Measurements from ENCODE around the gene FKBP15. TPM values are rescaled to one million over a fixed set of nuclear protein-coding genes. Genes with fewer than 3 reads are reported as not detected.

FKBP15 gene
- total and polyA plus RNA-seq, 2 experiments from 2014 or later, result 7.9 to 14.9 TPM

DNA sequence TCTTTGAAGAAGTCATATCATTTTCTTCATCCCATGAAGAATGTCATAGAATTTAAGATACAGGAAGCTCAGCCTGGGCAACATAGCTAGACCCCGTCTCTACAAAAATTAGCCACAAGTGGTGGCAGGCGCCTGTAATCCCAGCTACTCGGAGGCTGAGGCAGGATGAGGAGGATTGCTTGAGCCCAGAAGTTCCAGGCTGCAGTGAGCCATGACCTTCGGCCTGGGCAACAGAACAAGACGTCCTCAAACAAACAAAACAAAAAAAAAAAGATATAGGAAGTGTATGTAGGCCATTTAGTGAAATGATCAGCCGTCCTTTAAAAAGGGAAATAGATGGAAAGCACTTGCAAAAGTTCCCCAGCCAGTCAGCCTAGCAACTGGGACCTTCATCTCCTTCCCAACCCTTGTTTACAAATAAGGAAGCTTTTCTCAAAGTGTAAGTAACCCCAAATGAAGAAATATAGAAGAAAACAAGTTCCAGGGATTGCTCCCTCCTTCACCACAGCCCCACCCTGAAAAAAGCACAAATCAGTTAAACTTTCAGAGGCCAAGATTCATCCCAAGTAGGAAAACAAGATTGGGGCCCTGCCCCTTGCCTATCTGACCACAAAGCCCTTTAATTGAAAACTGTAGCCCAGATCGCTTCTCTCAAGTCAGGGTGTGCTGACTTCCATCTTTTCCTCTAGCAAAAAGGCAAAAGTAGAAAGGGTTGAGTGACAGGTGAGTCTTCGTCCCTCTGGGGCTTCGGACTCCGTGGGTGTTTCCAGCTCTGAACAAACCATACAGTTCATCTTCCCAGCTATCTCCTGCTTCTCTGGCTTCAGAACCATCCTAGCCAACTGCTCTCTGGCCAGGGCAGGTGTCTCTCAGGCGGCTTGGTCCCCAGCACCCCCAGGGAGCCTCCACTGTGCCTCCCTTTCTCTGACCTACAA, 69.1 kb downstream of the FKBP15 start:
- Histone ChIP-seq H3K4me2 (peak overlapping the region; percentile 77), H3K4me1 (ENCODE audit: insufficient read depth) (peaks cover 10% of the 10 kb centered on the region), H2AFZ (peak overlapping the region; percentile 96), H3K27me3 (ENCODE audit: insufficient read depth) (peaks cover 17% of the 10 kb centered on the region), H3K79me2 (replicated peaks; ENCODE audit: insufficient read depth) (no peaks in the 10 kb centered on the region), H3K36me3 (ENCODE audit: insufficient read depth) (no peaks in the 10 kb centered on the region), H3F3A (replicated peaks; ENCODE audit: low read depth) (no peaks in the 10 kb centered on the region), H3K27ac (ENCODE audit: low read depth) (no peak overlapping the region), H3K4me3 (peak overlapping the region; percentile 86), H4K20me1 (replicated peaks; ENCODE audit: insufficient read depth) (no peaks in the 10 kb centered on the region), H3K9me2 (ENCODE audit: insufficient read depth) (no peaks in the 10 kb centered on the region)
- no peaks in the 10 kb centered on the region for H3K9me3 Mint-ChIP-seq
- H3K27ac Mint-ChIP-seq, result no peak overlapping the region
- H3K27me3 Mint-ChIP-seq (ENCODE audit: insufficient read depth, low read depth, poor library complexity), result peaks cover 18% of the 10 kb centered on the region
- ATAC-seq (no peak), DNase-seq (ENCODE audit: low spot score) (no peak)
- H3K36me3 Mint-ChIP-seq (ENCODE audit: low read depth), result no peaks in the 10 kb centered on the region
- TF ChIP-seq, protein P1, sequence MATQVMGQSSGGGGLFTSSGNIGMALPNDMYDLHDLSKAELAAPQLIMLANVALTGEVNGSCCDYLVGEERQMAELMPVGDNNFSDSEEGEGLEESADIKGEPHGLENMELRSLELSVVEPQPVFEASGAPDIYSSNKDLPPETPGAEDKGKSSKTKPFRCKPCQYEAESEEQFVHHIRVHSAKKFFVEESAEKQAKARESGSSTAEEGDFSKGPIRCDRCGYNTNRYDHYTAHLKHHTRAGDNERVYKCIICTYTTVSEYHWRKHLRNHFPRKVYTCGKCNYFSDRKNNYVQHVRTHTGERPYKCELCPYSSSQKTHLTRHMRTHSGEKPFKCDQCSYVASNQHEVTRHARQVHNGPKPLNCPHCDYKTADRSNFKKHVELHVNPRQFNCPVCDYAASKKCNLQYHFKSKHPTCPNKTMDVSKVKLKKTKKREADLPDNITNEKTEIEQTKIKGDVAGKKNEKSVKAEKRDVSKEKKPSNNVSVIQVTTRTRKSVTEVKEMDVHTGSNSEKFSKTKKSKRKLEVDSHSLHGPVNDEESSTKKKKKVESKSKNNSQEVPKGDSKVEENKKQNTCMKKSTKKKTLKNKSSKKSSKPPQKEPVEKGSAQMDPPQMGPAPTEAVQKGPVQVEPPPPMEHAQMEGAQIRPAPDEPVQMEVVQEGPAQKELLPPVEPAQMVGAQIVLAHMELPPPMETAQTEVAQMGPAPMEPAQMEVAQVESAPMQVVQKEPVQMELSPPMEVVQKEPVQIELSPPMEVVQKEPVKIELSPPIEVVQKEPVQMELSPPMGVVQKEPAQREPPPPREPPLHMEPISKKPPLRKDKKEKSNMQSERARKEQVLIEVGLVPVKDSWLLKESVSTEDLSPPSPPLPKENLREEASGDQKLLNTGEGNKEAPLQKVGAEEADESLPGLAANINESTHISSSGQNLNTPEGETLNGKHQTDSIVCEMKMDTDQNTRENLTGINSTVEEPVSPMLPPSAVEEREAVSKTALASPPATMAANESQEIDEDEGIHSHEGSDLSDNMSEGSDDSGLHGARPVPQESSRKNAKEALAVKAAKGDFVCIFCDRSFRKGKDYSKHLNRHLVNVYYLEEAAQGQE (IDR thresholded peaks at IDR 0.05; ENCODE audit: unreplicated experiment), result no peak
- TF ChIP-seq JUNB (IDR thresholded peaks at IDR 0.05; ENCODE audit: unreplicated experiment) (no peak), EZH2phosphoT487 (IDR thresholded peaks at IDR 0.05; ENCODE audit: unreplicated experiment) (no peak), STAT1 (IDR thresholded peaks at IDR 0.05; ENCODE audit: unreplicated experiment) (no peak), ZNF331 (CRISPR knock-in tag; IDR thresholded peaks at IDR 0.05; ENCODE audit: low read depth) (no peak), CREB1 (CRISPR knock-in tag; IDR thresholded peaks at IDR 0.05; ENCODE audit: low read depth) (no peak), NANOG (IDR thresholded peaks at IDR 0.05; ENCODE audit: borderline replicate concordance) (no peak), CTCF (conservative IDR thresholded peaks at IDR 0.05; ENCODE audit: low read depth in 2 of 2) (no peak), POLR2AphosphoS5 (IDR thresholded peaks at IDR 0.05; ENCODE audit: low read depth) (no peak), ZNF114 (CRISPR knock-in tag; IDR thresholded peaks at IDR 0.05) (no peak)
- TF ChIP-seq, protein P2, sequence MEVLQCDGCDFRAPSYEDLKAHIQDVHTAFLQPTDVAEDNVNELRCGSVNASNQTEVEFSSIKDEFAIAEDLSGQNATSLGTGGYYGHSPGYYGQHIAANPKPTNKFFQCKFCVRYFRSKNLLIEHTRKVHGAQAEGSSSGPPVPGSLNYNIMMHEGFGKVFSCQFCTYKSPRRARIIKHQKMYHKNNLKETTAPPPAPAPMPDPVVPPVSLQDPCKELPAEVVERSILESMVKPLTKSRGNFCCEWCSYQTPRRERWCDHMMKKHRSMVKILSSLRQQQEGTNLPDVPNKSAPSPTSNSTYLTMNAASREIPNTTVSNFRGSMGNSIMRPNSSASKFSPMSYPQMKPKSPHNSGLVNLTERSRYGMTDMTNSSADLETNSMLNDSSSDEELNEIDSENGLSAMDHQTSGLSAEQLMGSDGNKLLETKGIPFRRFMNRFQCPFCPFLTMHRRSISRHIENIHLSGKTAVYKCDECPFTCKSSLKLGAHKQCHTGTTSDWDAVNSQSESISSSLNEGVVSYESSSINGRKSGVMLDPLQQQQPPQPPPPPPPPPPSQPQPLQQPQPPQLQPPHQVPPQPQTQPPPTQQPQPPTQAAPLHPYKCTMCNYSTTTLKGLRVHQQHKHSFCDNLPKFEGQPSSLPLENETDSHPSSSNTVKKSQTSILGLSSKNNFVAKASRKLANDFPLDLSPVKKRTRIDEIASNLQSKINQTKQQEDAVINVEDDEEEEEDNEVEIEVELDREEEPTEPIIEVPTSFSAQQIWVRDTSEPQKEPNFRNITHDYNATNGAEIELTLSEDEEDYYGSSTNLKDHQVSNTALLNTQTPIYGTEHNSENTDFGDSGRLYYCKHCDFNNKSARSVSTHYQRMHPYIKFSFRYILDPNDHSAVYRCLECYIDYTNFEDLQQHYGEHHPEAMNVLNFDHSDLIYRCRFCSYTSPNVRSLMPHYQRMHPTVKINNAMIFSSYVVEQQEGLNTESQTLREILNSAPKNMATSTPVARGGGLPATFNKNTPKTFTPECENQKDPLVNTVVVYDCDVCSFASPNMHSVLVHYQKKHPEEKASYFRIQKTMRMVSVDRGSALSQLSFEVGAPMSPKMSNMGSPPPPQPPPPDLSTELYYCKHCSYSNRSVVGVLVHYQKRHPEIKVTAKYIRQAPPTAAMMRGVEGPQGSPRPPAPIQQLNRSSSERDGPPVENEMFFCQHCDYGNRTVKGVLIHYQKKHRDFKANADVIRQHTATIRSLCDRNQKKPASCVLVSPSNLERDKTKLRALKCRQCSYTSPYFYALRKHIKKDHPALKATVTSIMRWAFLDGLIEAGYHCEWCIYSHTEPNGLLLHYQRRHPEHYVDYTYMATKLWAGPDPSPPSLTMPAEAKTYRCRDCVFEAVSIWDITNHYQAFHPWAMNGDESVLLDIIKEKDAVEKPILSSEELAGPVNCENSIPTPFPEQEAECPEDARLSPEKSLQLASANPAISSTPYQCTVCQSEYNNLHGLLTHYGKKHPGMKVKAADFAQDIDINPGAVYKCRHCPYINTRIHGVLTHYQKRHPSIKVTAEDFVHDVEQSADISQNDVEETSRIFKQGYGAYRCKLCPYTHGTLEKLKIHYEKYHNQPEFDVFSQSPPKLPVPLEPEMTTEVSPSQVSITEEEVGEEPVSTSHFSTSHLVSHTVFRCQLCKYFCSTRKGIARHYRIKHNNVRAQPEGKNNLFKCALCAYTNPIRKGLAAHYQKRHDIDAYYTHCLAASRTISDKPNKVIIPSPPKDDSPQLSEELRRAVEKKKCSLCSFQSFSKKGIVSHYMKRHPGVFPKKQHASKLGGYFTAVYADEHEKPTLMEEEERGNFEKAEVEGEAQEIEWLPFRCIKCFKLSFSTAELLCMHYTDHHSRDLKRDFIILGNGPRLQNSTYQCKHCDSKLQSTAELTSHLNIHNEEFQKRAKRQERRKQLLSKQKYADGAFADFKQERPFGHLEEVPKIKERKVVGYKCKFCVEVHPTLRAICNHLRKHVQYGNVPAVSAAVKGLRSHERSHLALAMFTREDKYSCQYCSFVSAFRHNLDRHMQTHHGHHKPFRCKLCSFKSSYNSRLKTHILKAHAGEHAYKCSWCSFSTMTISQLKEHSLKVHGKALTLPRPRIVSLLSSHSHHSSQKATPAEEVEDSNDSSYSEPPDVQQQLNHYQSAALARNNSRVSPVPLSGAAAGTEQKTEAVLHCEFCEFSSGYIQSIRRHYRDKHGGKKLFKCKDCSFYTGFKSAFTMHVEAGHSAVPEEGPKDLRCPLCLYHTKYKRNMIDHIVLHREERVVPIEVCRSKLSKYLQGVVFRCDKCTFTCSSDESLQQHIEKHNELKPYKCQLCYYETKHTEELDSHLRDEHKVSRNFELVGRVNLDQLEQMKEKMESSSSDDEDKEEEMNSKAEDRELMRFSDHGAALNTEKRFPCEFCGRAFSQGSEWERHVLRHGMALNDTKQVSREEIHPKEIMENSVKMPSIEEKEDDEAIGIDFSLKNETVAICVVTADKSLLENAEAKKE (CRISPR knock-in tag; IDR thresholded peaks at IDR 0.05), result no peak
- TF ChIP-seq, protein P3, sequence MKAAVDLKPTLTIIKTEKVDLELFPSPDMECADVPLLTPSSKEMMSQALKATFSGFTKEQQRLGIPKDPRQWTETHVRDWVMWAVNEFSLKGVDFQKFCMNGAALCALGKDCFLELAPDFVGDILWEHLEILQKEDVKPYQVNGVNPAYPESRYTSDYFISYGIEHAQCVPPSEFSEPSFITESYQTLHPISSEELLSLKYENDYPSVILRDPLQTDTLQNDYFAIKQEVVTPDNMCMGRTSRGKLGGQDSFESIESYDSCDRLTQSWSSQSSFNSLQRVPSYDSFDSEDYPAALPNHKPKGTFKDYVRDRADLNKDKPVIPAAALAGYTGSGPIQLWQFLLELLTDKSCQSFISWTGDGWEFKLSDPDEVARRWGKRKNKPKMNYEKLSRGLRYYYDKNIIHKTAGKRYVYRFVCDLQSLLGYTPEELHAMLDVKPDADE (IDR thresholded peaks at IDR 0.05), result no peak
- peaks cover 27% of the 10 kb centered on the region for H3K4me1 Mint-ChIP-seq
- peak overlapping the region; percentile 79 for H3K4me3 Mint-ChIP-seq

Measured in GM23338 (cell line).